ENCODE data around the gene CEP104. TPM values are rescaled to one million over a fixed set of nuclear protein-coding genes. Genes with fewer than 3 reads are reported as not detected.

Gene CEP104
- total and polyA plus RNA-seq, 10 of the 15 experiments (the other 5 are each of a cell fraction or from before 2014, with no cell fraction given): 7.2 to 34.8 (median 19.3) TPM

GRCh38 chr1:3786468-3787348 lies 70.3 kb downstream of the CEP104 start:
- ChIA-PET RAD21 (ENCODE audit: unreplicated experiment) (no interaction called here), POLR2A (interaction anchor here (0.6 kb wide), 1 partner anchor 78 kb away, joined by 3 read pairs; no protein-coding TSS in a partner anchor), SMC1A (ENCODE audit: uncharacterized antibody, unreplicated experiment) (no interaction called here), CTCF (interaction anchor here (0.7 kb wide), 2 partner anchors 10 to 13 kb away, joined by 3 read pairs; partner anchors contain the start of gene LRRC47)
- DNase-seq (ENCODE audit: low read depth, low spot score): no peak
- H3K27me3 ChIP-seq (replicated peaks in 1 of 2; ENCODE audit: control insufficient read depth in 2 of 2, insufficient read depth in 2 of 2, low read length in 1 of 2): no peaks in the 10 kb centered on the region
- no peak overlapping the region for H3K4me3 ChIP-seq
- FAIRE-seq: no peak
- H3K79me2 ChIP-seq (ENCODE audit: control insufficient read depth, insufficient read depth, low read length): peaks cover 4% of the 10 kb centered on the region
- peaks cover 23% of the 10 kb centered on the region in 2 experiments for H3K36me3 ChIP-seq (ENCODE audit: control insufficient read depth in 2 of 2, insufficient read depth in 2 of 2, low read length in 1 of 2)
- no peak overlapping the region for H3K4me2 ChIP-seq (ENCODE audit: control insufficient read depth, insufficient read depth)
- no peak for ATAC-seq
- intact Hi-C loops (cut with micrococcal nuclease; ENCODE audit: unreplicated experiment) (no loop called here), in situ Hi-C loops (cut with MboI) (no loop called here)
- H2AFZ ChIP-seq (ENCODE audit: control insufficient read depth, low read depth, low read length): no peak overlapping the region
- WGBS (ENCODE audit: insufficient coverage, insufficient replicate concordance, low lambda C conversion rate, missing lambda C conversion rate): 89% methylated on average over 36 of the region's 45 CpGs
- no peak overlapping the region for H3K9ac ChIP-seq (ENCODE audit: control insufficient read depth, insufficient read depth, low read length)
- no peak for TF ChIP-seq BRCA1 (IDR thresholded peaks at IDR 0.05; ENCODE audit: low read depth, low read length)
- TF ChIP-seq POLR2A (IDR thresholded peaks at IDR 0.05; ENCODE audit: low read depth, low read length): peak; percentile 26
- TF ChIP-seq EGR1 (IDR thresholded peaks at IDR 0.05; ENCODE audit: borderline replicate concordance in 1 of 2, low read depth in 2 of 2, low read length in 2 of 2): no peak
- TF ChIP-seq SIX5 (IDR thresholded peaks at IDR 0.05; ENCODE audit: low read depth, low read length, severe bottlenecking): no peak
- H3K9me3 ChIP-seq (replicated peaks; ENCODE audit: control insufficient read depth, insufficient read depth, low read length): no peaks in the 10 kb centered on the region
- no peak overlapping the region for H3K27ac ChIP-seq (ENCODE audit: control insufficient read depth, insufficient read depth)
- peaks cover 14% of the 10 kb centered on the region for H3K4me1 ChIP-seq (ENCODE audit: control insufficient read depth, insufficient read depth, low read length)
- BruUV-seq (replicated peaks): no TSS peak
- no peaks in the 10 kb centered on the region for H4K20me1 ChIP-seq (ENCODE audit: control insufficient read depth, insufficient read depth)

DNA sequence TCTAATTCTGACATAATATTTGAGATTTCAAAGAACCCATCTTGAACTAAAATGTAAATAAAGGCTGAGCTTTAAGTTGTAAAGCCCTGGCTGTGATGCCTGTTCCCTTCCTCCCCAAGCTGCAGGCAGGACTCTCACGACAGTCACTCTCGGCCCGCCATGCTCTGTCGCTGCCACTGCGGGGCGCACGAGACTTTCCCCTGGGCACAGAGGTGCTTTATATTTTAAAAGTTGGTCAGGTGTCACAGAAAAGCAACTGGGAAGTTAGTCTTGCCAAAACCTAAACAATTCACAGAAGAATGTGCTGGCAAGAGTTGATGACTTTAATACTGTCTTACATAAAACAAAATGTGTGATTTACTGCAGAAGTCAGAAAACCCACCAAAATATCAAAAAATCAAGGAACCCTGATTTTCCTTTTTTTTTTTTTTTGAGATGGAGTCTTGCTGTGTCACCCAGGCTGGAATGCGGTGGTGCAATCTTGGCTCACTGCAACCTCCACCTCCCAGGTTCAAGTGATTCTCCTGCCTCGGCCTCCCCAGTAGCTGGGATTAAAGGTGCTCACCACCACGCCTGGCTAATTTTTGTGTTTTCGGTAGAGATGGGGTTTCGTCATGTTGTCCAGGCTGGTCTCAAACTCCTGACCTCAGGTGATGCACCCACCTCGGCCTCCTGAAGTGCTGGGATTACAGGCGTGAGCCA lies 71.4 kb downstream of the CEP104 start:
- peaks cover 3% of the 10 kb centered on the region for H3K79me2 ChIP-seq (ENCODE audit: control insufficient read depth, insufficient read depth, low read length)
- H3K4me1 ChIP-seq (ENCODE audit: control insufficient read depth, insufficient read depth, low read length): peaks cover 14% of the 10 kb centered on the region
- H4K20me1 ChIP-seq (ENCODE audit: control insufficient read depth, insufficient read depth): no peaks in the 10 kb centered on the region
- WGBS (ENCODE audit: insufficient coverage, insufficient replicate concordance, low lambda C conversion rate, missing lambda C conversion rate): 93% methylated on average over 13 of the region's 14 CpGs
- in situ Hi-C loops (cut with MboI) (no loop called here), intact Hi-C loops (cut with micrococcal nuclease; ENCODE audit: unreplicated experiment) (no loop called here)
- BruUV-seq (replicated peaks): no TSS peak
- no peak overlapping the region for H3K4me2 ChIP-seq (ENCODE audit: control insufficient read depth, insufficient read depth)
- ChIA-PET POLR2A (no interaction called here), SMC1A (ENCODE audit: uncharacterized antibody, unreplicated experiment) (interaction anchor here (0.7 kb wide), 1 partner anchor 74 kb away, joined by 3 read pairs; no protein-coding TSS in a partner anchor), RAD21 (ENCODE audit: unreplicated experiment) (no interaction called here), CTCF (interaction anchor here (2.7 kb wide), 1 partner anchor 10 kb away, joined by 6 read pairs; no protein-coding TSS in a partner anchor)
- H3K4me3 ChIP-seq: no peak overlapping the region
- H3K27ac ChIP-seq (ENCODE audit: control insufficient read depth, insufficient read depth): no peak overlapping the region
- no peak overlapping the region for H3K9ac ChIP-seq (ENCODE audit: control insufficient read depth, insufficient read depth, low read length)
- DNase-seq (ENCODE audit: low read depth, low spot score): no peak
- H3K27me3 ChIP-seq (replicated peaks in 1 of 2; ENCODE audit: control insufficient read depth in 2 of 2, insufficient read depth in 2 of 2, low read length in 1 of 2): no peaks in the 10 kb centered on the region
- FAIRE-seq: no peak
- peaks cover 22 to 25% of the 10 kb centered on the region in 2 experiments for H3K36me3 ChIP-seq (ENCODE audit: control insufficient read depth in 2 of 2, insufficient read depth in 2 of 2, low read length in 1 of 2)
- no peak for ATAC-seq
- no peak overlapping the region for H2AFZ ChIP-seq (ENCODE audit: control insufficient read depth, low read depth, low read length)
- no peaks in the 10 kb centered on the region for H3K9me3 ChIP-seq (replicated peaks; ENCODE audit: control insufficient read depth, insufficient read depth, low read length)
- TF ChIP-seq ZNF687 (IDR thresholded peaks at IDR 0.05): no peak
- no peak for TF ChIP-seq EED (IDR thresholded peaks at IDR 0.05; ENCODE audit: low read depth)
- TF ChIP-seq BHLHE40 (IDR thresholded peaks at IDR 0.05; ENCODE audit: borderline replicate concordance in 1 of 2, low read depth in 2 of 2, low read length in 1 of 2): no peak
- TF ChIP-seq FOS (IDR thresholded peaks at IDR 0.05; ENCODE audit: borderline replicate concordance, extremely low read depth, insufficient read length): no peak
- peak; percentile 23; the same call in 1 of the 2 replicates for TF ChIP-seq SMC3 (IDR thresholded peaks at IDR 0.05; ENCODE audit: borderline replicate concordance, low read length)
